NCI-H1694 treated with DMSO at 0.1 percent for 48 hours (cell line): ENCODE results near the gene KIAA0825.
A peak's percentile ranks its signal among the peaks of the same experiment; 100 is the strongest.

Experiments
- DNase-seq: peaks from one replicate; lab custom pipeline; 2025; lab: John Stamatoyannopoulos, UW

Gene KIAA0825

GRCh38 chr5:94508461-94509148 lies 109.8 kb downstream of the KIAA0825 start:
- peak; percentile 51 for DNase-seq

- DNase-seq, result no peak
Measured at GRCh38 chr5:94505327-94506068, 112.9 kb downstream of the KIAA0825 start.

GRCh38 chr5:94503677-94504076 lies 114.7 kb downstream of the KIAA0825 start:
- no peak for DNase-seq

- no peak for DNase-seq
Measured at GRCh38 chr5:94501365-94501764, 117.0 kb downstream of the KIAA0825 start.

GRCh38 chr5:94499806-94500205 lies 118.6 kb downstream of the KIAA0825 start:
- DNase-seq, result no peak

GRCh38 chr5:94498199-94498598 lies 120.2 kb downstream of the KIAA0825 start:
- DNase-seq, result no peak

GRCh38 chr5:94485067-94485466 lies 133.3 kb downstream of the KIAA0825 start:
- no peak for DNase-seq

- no peak for DNase-seq
Measured at GRCh38 chr5:94481059-94481458, 137.3 kb downstream of the KIAA0825 start.

- no peak for DNase-seq
Measured at GRCh38 chr5:94480486-94480885, 137.9 kb downstream of the KIAA0825 start.

GRCh38 chr5:94473936-94474335 lies 144.5 kb downstream of the KIAA0825 start:
- no peak for DNase-seq

- DNase-seq, result no peak
Measured at GRCh38 chr5:94471521-94471920, 146.9 kb downstream of the KIAA0825 start.

- no peak for DNase-seq
Measured at GRCh38 chr5:94470802-94471201, 147.6 kb downstream of the KIAA0825 start.

GRCh38 chr5:94469894-94470329 lies 148.5 kb downstream of the KIAA0825 start:
- DNase-seq, result no peak

GRCh38 chr5:94467954-94468930 lies 150.2 kb downstream of the KIAA0825 start:
- DNase-seq, result no peak

- DNase-seq, result no peak
Measured at GRCh38 chr5:94467346-94467953, 151.0 kb downstream of the KIAA0825 start.

- no peak for DNase-seq
Measured at GRCh38 chr5:94463739-94464138, 154.7 kb downstream of the KIAA0825 start.

- no peak for DNase-seq
Measured at GRCh38 chr5:94461131-94461530, 157.3 kb downstream of the KIAA0825 start.

- no peak for DNase-seq
Measured at GRCh38 chr5:94459915-94460314, 158.5 kb downstream of the KIAA0825 start.

GRCh38 chr5:94457788-94458187 lies 160.6 kb downstream of the KIAA0825 start:
- DNase-seq, result no peak

GRCh38 chr5:94445726-94446125 lies 172.7 kb downstream of the KIAA0825 start:
- no peak for DNase-seq

- DNase-seq, result peak; percentile 37
Measured at GRCh38 chr5:94442991-94443390, 175.4 kb downstream of the KIAA0825 start.

- no peak for DNase-seq
Measured at GRCh38 chr5:94442076-94442475, 176.3 kb downstream of the KIAA0825 start.
